Kidney (tissue), 14 donors: ENCODE results near the gene DVL1. TPM values are rescaled to one million over a fixed set of nuclear protein-coding genes. Genes with fewer than 3 reads are reported as not detected.

Source experiments
- DNase-seq, 5 donors: peaks; one replicate each; pipeline ENCODE4 v3.0.0-alpha.2; 2013 to 2020
- FAIRE-seq: peaks from 2 replicates; lab custom pipeline; 2012; peaks lifted over from hg19 to GRCh38; lab: Jason Lieb, UNC
- H3K27ac ChIP-seq, 2 donors: one replicate each; pipeline ENCODE4 v1.7.0; 2013; ENCODE audit warnings: low read depth in 2 of 2, low read length in 2 of 2, inconsistent platforms in 1 of 2
- H3K27me3 ChIP-seq: one replicate; pipeline ENCODE4 v1.7.1; 2013; ENCODE audit warnings: low read length, inconsistent platforms; ENCODE audit not compliant: control insufficient read depth, insufficient read depth
- H3K36me3 ChIP-seq, 3 donors: one replicate each; pipeline versions ENCODE4 v1.7.0 to v1.7.1; 2013; ENCODE audit warnings: low read length in 3 of 3, control low read depth in 1 of 3, inconsistent platforms in 1 of 3; ENCODE audit not compliant: insufficient read depth in 3 of 3, control insufficient read depth in 2 of 3
- H3K4me1 ChIP-seq, 3 donors: one replicate each; pipeline versions ENCODE4 v1.7.0 to v1.7.1; 2013; ENCODE audit warnings: low read length in 3 of 3, inconsistent platforms in 1 of 3, low read depth in 1 of 3; ENCODE audit not compliant: control insufficient read depth in 2 of 3, insufficient read depth in 2 of 3
- H3K4me3 ChIP-seq, 3 donors: one replicate each; pipeline versions ENCODE4 v1.7.0 to v1.8.1; 2013; ENCODE audit warnings: low read length in 3 of 3, control low read depth in 1 of 3, inconsistent platforms in 1 of 3
- H3K9ac ChIP-seq, 3 donors: one replicate each; pipeline versions ENCODE4 v1.7.0 to v1.7.1; 2013; ENCODE audit warnings: low read length in 3 of 3, control low read depth in 1 of 3, inconsistent platforms in 1 of 3
- H3K9me3 ChIP-seq, 3 donors: one replicate each; pipeline versions ENCODE4 v1.7.0 to v1.7.1; 2013; ENCODE audit warnings: low read length in 3 of 3, control low read depth in 1 of 3, inconsistent platforms in 1 of 3; ENCODE audit not compliant: control insufficient read depth in 2 of 3, insufficient read depth in 1 of 3
- CTCF ChIP-seq: IDR thresholded peaks from 3 replicates; pipeline ENCODE4 v1.5.1; 2012; ENCODE audit warnings: mild to moderate bottlenecking, moderate library complexity, borderline replicate concordance; ENCODE audit not compliant: insufficient read depth; ENCODE audit errors: extremely low read depth
- intact Hi-C: fragments of 100-400 bp; cut with DNase I; formaldehyde crosslinking; loops from one replicate; pipeline ENCODE4 v1.11.1; 2022
- polyA plus RNA-seq: library from polyadenylated mRNA; stranded (reverse); fragments of 350-450 nt; fragmentation: Illumina TruSeq; extraction: RNeasy Lipid Tissue Mini Kit (QIAGEN cat#74804); gene quantifications from one replicate; pipeline ENCODE4 v1.2.3, GENCODE V29; 2014; ENCODE audit warnings: low read depth, low replicate concordance; ENCODE audit not compliant: insufficient read depth
- total RNA-seq: library from RNA; stranded (reverse); fragmentation: NEBNext Ultra II Directional; extraction: Animal tissue kit (Norgen Biotek cat#: 25700); gene quantifications from one replicate; pipeline ENCODE4 v1.2.1, GENCODE V29; 2021
- donor health status: control.
- donor health status: control.
- donor health status: control.
- donor health status: control.
- donor health status: control.
- donor health status: DM: yes; HTN: yes; CAD: no.
- donor health status: Normal renal cell carcinoma (clear cell type).

The DVL1 gene
- total and polyA plus RNA-seq, 2 donors from 2014 or later, result 32.5 to 55.0 TPM

- no peak overlapping the region for H3K4me3 ChIP-seq
- H3K9me3 ChIP-seq, result no peaks in the 10 kb centered on the region
- DNase-seq (no peak), FAIRE-seq (no peak)
- TF ChIP-seq CTCF, result no peak
- intact Hi-C loops, result no loop called here
- peaks cover 0 to 6% (median 0%) of the 10 kb centered on the region in 3 donors for H3K4me1 ChIP-seq
- H3K36me3 ChIP-seq, result peaks cover 4 to 12% (median 11%) of the 10 kb centered on the region in 3 donors
- H3K27ac ChIP-seq, result no peak overlapping the region
- H3K9ac ChIP-seq, result no peak overlapping the region
- H3K27me3 ChIP-seq, result no peaks in the 10 kb centered on the region
Observed at GRCh38 chr1:1341549-1342021, 7.6 kb downstream of the DVL1 start.

- H3K27me3 ChIP-seq, result no peaks in the 10 kb centered on the region
- FAIRE-seq (no peak), DNase-seq (no peak)
- peaks cover 0 to 2% (median 0%) of the 10 kb centered on the region in 3 donors for H3K4me1 ChIP-seq
- no peak for TF ChIP-seq CTCF
- peaks cover 4 to 12% (median 11%) of the 10 kb centered on the region in 3 donors for H3K36me3 ChIP-seq
- intact Hi-C loops, result no loop called here
- H3K4me3 ChIP-seq, result no peak overlapping the region
- no peaks in the 10 kb centered on the region for H3K9me3 ChIP-seq
- H3K9ac ChIP-seq, result no peak overlapping the region
- H3K27ac ChIP-seq, result no peak overlapping the region
Observed at GRCh38 chr1:1340791-1341548, 8.2 kb downstream of the DVL1 start.

GRCh38 chr1:1340185-1340584 is 9.0 kb downstream of the DVL1 start:
- TF ChIP-seq CTCF, result no peak
- H3K36me3 ChIP-seq, result peaks cover 4 to 13% (median 11%) of the 10 kb centered on the region in 3 donors
- FAIRE-seq (no peak), DNase-seq (no peak)
- no peak overlapping the region for H3K4me3 ChIP-seq
- H3K4me1 ChIP-seq, result no peaks in the 10 kb centered on the region
- no peak overlapping the region for H3K9ac ChIP-seq
- H3K27me3 ChIP-seq, result no peaks in the 10 kb centered on the region
- no peak overlapping the region for H3K27ac ChIP-seq
- no peaks in the 10 kb centered on the region for H3K9me3 ChIP-seq
- intact Hi-C loops, result no loop called here
